Measurements from ENCODE around the gene LRCOL1. TPM values are rescaled to one million over a fixed set of nuclear protein-coding genes. Genes with fewer than 3 reads are reported as not detected.
A peak's percentile ranks its signal among the peaks of the same experiment; 100 is the strongest.

Gene LRCOL1
- total RNA-seq, 1 experiment from 2014 or later = not detected

DNA sequence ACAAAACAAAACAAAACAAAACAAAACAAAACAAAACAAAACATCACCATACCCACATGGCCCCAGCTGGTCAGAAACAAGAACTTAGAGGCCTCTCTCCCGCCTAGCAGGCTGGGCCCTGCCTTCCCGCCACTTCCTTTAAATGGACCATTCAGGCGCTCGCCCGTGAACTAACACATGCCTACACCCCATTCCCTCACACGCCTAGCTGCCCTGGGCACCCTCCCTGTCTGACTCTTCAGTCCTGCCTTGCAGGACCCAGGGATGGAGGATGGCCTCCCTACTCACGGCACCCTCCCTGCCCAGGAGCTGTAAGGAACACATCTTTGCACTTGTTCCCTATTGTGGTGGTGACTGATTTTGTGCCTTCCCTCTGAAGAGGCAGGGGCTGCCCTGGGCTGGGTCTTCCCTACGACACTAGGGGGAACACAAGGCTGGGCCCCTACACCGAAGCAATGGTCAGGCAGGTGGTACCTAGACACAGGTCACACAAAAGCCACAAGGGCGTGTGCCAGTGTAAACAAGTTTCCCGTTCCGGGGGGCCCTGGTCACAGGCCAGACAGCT, 29.7 kb upstream of the LRCOL1 start:
- in situ Hi-C loops (cut with HindIII; ENCODE audit: low pct_unique_long_range_greater_than_20kb, low sequenced_read_pairs) = no loop called here
- no peak for DNase-seq (ENCODE audit: low read depth, low spot score)

DNA sequence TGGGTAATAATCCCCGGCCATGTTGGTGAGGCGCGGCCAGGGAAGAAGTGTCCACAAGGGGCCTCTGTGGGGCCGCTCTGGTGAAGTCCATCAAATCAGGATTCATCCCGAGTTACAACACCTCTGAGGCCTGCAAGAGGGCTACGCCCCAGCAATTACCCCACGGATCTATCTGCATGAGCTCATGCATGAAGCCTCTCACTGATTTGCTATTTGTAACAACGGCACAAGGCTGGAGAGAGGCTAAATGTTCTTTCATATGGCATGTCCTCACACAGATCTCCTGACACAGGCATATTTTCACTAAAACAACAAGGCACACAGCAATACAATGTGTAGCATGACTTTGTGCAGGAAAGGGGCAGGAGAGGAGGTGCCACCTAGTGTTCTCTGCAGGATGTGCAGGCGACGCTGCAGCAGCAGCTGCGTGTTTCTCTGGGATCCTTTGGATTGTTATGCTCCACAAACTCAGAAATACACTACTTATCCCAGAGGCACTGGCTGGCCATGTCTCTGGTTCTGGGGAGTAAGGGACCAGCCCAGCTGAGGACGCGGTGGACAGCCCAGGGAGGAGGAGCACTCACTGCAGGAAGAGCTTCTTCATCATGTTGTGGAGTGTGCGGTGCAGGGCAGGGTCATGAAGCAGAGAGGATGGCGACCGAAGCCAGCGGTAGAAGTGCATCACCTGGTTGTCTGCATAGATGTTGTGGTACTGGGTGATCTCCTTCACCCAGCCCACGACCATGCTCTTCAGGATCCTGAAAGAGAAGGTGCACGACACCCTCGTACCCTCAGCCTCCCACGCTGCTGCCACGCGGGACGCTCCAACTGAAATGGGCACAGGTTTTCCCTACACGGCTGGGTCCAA, 28.4 kb upstream of the LRCOL1 start:
- in situ Hi-C loops (cut with HindIII; ENCODE audit: low pct_unique_long_range_greater_than_20kb, low sequenced_read_pairs) = no loop called here
- peak; percentile 78 for DNase-seq (ENCODE audit: low read depth, low spot score)

DNA sequence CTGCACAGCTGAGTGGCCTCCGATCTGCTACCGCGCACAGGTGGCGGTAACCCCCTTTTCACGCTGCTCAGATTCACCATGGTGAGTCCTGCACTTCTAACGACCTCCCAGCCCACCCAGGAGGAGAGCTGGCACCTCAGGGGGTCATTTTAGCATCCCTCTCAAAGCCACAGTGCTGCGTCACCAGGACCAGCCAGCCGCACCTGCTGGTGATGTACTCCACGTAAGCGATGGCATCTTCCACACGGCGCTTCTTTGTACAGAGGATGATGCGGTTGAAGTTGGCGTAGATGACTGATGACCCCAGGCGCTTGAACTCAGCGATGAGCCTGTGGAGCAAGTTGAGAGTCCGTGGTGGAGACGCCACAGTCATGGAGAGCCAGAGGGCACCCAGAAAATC, 27.4 kb upstream of the LRCOL1 start:
- in situ Hi-C loops (cut with HindIII; ENCODE audit: low pct_unique_long_range_greater_than_20kb, low sequenced_read_pairs) = no loop called here
- DNase-seq (ENCODE audit: low read depth, low spot score) = no peak

DNA sequence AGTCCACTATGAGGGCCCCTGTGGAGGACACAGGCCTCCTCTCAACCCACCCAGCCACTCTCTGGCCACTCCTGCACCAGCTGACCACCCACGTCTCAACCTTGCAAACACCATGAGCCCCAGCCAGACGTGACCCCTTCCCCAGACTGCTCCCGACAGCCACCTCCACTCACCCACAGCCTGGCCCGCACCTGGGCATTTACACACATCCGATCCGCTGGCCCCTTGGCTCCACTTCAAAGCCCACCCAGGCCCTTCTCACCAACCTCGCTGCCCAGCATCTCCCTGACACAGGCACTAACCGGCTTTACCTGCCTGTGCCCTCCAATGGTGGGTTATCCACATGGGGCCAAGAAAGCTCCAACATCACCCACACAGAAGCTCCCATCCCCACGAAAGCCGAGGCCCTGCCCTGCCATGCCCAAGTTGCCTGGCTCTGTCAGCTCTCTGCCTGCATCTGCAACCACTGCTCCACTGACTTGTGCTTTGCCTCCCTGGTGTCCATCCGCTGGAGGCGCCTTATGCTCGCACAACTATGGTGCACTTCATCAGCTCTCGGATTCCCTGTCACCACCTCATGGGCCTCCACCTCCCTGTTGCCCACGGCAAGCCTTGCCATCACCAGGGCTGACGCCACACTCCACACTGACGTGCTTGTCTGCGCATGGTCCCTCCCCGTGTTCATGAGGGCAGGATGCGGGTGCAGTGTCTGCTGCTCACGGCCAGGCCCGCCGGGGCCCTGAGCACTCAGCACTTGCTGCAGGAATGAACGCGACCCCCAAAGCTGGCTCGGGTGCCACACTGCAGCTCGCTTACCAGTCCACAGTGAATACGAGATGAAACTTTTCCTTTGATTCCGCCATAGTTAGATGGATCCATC, 24.9 kb upstream of the LRCOL1 start:
- DNase-seq (ENCODE audit: low read depth, low spot score) = no peak
- in situ Hi-C loops (cut with HindIII; ENCODE audit: low pct_unique_long_range_greater_than_20kb, low sequenced_read_pairs) = no loop called here

DNA sequence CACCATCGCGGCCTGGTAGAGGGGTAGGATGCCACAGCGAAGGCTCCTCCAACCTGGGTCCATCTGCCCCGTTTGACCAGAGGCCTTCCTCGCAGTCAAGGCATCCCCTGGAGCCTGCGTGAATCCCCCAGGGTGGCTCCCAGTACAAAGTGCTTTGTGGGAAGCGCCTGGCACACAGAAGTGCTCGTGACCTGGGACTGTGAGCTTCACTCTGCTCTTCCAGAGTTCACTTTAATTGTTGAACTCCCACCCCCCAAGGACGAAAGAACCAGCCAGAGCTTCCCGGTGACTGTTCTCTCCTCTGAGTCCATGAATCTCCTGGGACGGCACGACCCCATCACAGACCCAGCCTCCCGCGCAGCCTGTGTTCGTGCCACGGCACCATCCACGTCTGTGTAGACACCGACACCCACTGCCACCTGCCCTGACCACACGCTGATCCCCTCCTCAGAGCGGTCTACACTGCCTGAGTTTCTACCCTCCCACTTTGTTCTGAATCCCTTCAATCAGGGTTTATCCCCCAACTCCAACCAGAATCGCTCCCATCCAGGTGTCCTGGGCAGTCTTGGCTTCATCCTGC, 24.1 kb upstream of the LRCOL1 start:
- in situ Hi-C loops (cut with HindIII; ENCODE audit: low pct_unique_long_range_greater_than_20kb, low sequenced_read_pairs) = no loop called here
- DNase-seq (ENCODE audit: low read depth, low spot score) = no peak

DNA sequence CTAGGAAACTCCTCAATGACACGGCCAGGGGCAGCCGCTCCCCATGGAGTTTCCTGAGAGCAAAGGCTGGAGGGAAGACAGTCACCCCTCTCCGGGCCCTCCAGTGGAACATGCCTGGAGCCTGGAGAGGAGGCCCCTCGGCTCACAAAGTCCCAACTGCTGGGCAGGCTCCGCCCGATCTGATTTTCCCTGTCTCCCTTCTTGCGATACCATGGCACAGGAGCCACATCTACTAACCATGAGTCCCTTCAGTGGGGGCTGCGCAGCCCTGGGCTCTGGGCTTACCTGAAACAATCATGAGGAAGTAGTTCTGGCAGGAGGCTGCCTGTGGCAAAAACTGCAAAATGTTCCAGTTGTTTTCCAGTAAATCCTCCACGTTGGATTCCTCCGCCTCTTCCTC, 23.5 kb upstream of the LRCOL1 start:
- in situ Hi-C loops (cut with HindIII; ENCODE audit: low pct_unique_long_range_greater_than_20kb, low sequenced_read_pairs) = no loop called here
- DNase-seq (ENCODE audit: low read depth, low spot score) = no peak

DNA sequence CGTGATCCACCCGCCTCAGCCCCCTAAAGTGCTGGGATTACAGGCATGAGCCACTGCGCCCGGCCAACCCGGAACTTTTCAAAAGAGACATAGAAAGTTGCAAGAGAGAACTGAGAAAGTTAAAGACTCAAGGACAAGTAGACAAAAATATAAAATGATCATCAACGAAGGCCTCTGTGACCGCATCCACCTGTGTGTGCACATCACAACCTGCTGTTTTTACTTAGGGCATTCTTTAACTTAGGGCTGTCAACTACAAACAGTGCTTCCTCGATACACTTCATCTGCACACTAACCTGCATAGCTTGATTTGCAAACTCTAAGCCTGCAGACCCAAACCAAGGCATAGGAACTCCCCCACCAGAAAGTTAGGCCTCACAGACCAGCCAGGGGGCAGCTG, 23.0 kb upstream of the LRCOL1 start:
- in situ Hi-C loops (cut with HindIII; ENCODE audit: low pct_unique_long_range_greater_than_20kb, low sequenced_read_pairs) = no loop called here
- DNase-seq (ENCODE audit: low read depth, low spot score) = no peak

DNA sequence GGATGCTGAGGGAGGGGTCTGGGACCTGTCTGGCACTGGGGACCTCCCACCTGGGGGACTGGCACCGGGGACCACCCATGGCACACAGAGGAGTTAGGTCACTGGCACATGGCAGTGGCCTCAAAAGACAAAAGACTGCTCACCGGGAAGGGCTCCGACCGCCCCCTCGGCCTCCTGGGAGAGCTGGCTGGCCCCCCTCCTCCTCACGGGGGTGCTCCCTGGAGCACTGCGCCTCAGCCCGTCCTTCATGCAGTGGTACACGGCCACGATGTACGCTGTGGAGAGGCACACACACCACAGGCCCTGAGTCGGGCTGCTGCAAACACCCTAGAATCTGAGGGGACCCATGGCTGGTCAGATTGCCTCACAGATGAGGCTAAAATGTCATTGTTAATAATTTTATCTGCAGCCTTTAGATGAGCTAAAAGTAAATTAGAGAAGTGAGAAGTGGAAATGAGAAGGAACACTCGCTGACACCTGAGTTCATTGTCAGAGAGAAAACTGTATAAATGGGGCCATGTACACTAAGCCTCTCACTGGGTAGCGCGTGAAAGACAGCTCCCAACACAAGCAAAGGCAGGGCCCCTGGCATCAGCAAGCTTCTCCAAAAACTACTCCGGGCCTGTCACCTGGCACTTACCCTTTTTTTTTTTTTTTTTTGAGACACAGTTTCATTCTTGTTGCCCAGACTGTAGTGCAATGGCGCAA, 22.3 kb upstream of the LRCOL1 start:
- in situ Hi-C loops (cut with HindIII; ENCODE audit: low pct_unique_long_range_greater_than_20kb, low sequenced_read_pairs) = no loop called here
- DNase-seq (ENCODE audit: low read depth, low spot score) = no peak

DNA sequence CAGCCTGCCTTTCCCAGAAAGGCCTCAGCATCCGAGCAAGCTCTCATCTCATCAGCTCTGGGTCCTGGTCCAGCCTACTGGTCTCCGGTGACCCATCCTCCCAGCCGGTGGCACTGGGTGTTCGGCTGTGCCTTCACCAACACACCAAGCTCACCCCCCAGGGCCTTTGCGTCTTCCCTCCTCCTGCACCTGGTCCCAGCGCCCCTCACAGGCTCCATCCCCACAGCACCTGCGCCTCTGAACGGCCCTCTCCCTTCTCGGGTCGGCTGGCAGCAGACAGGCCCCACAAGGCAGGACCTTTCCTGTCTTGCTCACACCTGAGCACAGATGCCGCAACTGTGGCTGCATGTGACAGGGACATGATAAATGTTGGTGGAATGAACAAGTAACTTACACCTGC, 21.3 kb upstream of the LRCOL1 start:
- in situ Hi-C loops (cut with HindIII; ENCODE audit: low pct_unique_long_range_greater_than_20kb, low sequenced_read_pairs) = no loop called here

DNA sequence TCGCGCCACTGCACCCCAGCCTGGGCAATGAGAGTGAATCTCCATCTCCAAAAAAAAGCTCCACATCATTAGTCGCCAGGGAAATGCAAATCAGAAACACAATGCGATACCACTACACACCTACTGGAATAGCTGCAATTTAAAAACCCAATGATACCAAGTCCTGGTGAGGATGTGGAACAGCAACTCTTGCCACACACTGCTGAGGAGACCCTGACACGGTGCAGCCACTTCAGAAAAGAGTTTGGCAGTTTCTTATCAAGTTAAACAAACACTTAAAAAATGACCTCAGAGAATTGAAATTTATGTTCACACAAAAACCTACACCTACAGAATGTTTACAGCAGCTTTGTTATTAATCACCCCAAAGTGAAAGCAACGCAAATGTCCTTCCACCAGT, 20.3 kb upstream of the LRCOL1 start:
- in situ Hi-C loops (cut with HindIII; ENCODE audit: low pct_unique_long_range_greater_than_20kb, low sequenced_read_pairs) = no loop called here
- no peak for DNase-seq (ENCODE audit: low read depth, low spot score)

More for the DNA sequence above, 21.3 kb upstream of the LRCOL1 start:
- no peak for DNase-seq (ENCODE audit: low read depth, low spot score)

DNA sequence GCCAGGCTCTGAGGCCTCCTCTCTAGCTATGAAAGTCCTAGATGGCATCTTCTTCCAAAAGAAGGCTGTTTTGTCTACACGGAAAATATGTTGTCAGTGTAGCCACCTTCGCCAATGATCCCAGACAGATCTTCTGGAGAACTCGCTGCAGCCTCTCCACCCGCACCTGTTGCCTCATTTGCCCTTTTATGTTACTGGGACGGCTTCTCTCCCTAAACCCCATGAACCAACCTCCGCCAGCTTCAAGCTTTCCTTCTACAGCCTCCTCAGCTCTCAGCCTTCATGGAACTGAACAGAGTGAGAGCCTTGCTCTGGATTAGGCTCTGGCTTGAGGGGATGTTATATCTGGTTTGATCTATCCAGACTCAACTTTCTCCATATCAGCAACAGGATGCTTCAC, 18.9 kb upstream of the LRCOL1 start:
- DNase-seq (ENCODE audit: low read depth, low spot score) = no peak
- in situ Hi-C loops (cut with HindIII; ENCODE audit: low pct_unique_long_range_greater_than_20kb, low sequenced_read_pairs) = no loop called here

DNA sequence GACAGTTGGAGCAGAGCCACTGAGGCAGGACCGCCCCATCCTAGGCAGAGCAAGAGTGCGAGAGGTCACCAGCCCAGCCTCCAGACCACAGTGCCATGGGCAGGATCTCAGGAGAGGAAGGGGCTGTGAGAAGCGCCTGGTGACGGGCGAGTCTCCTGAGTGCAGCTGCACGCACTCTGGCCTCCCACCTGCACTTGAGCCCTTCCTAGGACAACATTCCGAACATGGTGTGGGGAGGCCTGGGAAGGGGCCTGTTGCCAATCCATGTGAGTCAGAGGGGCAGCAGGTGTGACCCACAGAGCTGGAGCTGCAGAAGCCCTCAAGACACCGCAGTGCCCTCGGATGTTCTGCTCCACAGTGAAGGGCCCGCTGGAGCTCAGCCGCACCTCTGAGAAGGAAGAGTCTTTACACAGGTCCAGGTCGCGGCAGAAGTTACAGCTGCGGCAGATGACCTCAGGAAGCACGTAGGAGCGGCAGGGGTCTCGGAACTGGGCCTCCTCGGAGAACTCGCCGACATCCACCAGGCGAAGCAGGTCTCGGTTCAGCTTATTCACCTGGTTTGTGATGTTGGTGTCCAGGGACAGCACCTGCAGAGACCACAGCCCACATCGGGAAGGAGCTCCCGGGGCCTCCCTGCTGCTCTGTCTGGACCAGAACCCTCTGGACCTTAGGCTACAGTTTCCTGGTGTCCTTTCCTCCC, 15.5 kb upstream of the LRCOL1 start:
- no peak for DNase-seq (ENCODE audit: low read depth, low spot score)
- in situ Hi-C loops (cut with HindIII; ENCODE audit: low pct_unique_long_range_greater_than_20kb, low sequenced_read_pairs) = no loop called here

DNA sequence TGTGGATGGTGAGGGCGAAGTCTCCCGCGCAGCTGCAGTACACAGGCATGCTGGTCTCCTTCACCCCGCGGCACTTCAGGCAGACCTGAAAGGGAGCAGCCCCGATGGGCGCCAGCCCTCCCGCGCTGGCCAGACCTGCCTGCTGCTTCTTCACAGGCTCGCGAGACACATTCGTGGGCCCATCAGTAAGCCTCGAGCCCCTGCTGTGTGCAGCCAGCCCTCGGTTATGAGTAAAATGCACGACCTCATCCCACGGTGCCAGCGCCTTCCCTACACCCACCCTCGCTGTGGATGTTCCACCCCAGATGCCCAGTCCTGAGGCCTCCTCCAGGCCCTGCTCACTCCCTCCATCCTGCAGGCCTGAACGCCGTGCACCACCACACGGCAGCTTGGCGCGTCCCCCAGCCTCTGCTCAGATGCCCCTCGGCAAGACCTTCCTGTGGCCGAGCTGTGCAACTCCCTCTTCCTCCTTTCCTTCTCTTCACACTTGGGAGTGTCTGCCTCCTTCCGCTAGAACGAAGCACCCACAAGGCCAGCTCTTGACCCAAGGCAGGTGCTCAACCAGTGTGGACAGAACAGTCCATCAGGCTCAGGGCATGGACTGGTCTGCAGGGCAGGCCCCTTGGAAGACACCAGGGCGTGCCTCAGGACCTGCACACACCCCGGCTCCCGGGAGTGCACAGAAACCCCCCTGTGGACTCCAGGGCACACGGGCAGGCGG, 14.7 kb upstream of the LRCOL1 start:
- no peak for DNase-seq (ENCODE audit: low read depth, low spot score)
- in situ Hi-C loops (cut with HindIII; ENCODE audit: low pct_unique_long_range_greater_than_20kb, low sequenced_read_pairs) = no loop called here

DNA sequence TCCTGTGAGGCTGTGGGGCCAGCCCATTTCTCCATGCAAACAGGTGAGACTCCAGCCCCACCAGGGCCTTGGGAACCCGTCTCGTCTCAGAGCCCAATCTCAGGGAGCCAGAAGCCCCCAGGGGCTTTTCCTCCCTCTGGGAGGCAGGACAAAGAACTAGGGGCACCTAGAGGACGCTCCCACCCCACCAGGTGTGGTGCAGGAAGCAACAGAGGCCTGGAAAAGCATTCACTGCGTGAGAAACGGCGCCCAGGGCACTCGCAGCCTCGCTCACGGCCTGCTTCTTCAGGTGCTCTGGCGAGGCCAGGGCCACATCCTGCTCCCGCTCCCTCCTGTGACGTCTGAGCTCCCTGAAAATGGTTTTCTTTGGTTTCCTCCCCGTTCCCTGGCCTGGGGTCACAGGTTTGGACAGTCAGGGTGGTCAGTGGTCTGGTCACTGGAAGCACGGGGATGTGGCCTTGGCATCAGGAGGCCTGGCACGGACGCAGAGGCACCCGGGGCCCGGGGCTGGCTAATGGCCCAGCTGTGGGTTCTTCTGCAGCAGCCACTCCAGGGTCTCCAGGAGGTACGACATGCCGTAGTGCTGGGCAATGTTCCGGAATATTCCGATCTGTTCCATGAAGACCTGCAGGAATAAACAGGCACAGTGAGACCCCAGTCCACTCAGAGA, 13.9 kb upstream of the LRCOL1 start:
- DNase-seq (ENCODE audit: low read depth, low spot score) = no peak
- in situ Hi-C loops (cut with HindIII; ENCODE audit: low pct_unique_long_range_greater_than_20kb, low sequenced_read_pairs) = no loop called here

DNA sequence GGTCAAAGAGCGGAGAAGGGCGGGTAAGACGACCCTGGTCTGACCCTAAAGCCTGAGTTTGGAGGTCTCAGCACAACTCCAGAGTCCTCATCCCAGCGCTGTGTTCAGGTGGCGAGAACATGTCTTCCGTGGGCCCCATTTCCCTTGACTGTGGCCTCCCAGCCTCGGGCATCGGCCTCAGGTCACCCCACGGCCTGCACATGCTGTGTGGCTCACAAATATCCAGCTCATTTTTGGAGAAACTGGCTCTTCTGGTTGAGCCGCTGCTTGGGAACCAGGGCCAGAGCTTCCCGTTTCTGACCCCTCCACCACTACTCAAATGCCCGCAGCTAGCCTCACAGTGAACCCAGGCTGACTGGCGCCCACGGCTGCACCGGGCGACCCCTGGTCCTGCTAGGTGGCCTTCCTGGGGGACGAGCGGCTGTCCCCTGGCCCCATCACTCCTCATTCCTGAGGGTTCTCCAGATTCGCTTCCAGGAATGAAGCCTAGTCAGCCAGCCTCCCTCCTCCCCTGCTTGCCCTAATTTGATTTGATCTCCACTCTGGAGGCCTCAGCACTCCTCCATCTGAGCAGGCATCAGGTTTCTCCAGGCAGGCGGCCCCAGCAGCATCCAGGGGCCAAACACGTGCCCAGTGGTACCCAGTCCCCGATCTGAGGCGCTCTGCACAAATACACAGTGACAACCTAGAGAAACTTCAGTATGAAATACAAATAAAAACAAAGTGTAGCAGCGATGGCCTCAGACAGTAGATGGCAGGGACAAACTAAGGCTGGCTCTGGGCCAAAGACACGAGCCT, 12.9 kb upstream of the LRCOL1 start:
- no peak for DNase-seq (ENCODE audit: low read depth, low spot score)
- in situ Hi-C loops (cut with HindIII; ENCODE audit: low pct_unique_long_range_greater_than_20kb, low sequenced_read_pairs) = no loop called here
